ENCODE measurements around the gene ZNF217. TPM values are rescaled to one million over a fixed set of nuclear protein-coding genes. Genes with fewer than 3 reads are reported as not detected.

Gene ZNF217
- total and polyA plus RNA-seq, 2 donors (not counting 1 experiment from before 2014, with no cell fraction given), result 15.5 to 92.6 TPM

- POLR2A ChIA-PET, result no interaction called here
- no peaks in the 10 kb centered on the region for H3K4me1 ChIP-seq (ENCODE audit: control insufficient read depth in 2 of 2, insufficient read depth in 2 of 2, low read length in 2 of 2)
- no peaks in the 10 kb centered on the region for H3K79me2 ChIP-seq (ENCODE audit: control insufficient read depth, insufficient read depth, low read length)
- ATAC-seq (ENCODE audit: low read depth) (no peak), DNase-seq (no peak)
- H3K4me1 Mint-ChIP-seq, result no peaks in the 10 kb centered on the region
- H3K4me2 ChIP-seq (replicated peaks; ENCODE audit: low read depth, low read length, poor library complexity, severe bottlenecking), result no peak overlapping the region
- no peaks in the 10 kb centered on the region for H3K9me3 Mint-ChIP-seq (ENCODE audit: insufficient read depth)
- H3K4me3 Mint-ChIP-seq, result no peak overlapping the region
- no peaks in the 10 kb centered on the region for H3K36me3 ChIP-seq (replicated peaks in 1 of 2; ENCODE audit: control extremely low read depth in 1 of 2, control insufficient read depth in 1 of 2, extremely low read depth in 1 of 2, insufficient read depth in 2 of 2, low read length in 1 of 2)
- H3K4me3 ChIP-seq (ENCODE audit: control extremely low read depth in 1 of 5, extremely low read depth in 1 of 5, insufficient read depth in 1 of 5, low read depth in 2 of 5, low read length in 4 of 5), result no peak overlapping the region
- intact Hi-C loops (cut with micrococcal nuclease), result no loop called here
- no peak overlapping the region for H3K27ac Mint-ChIP-seq
- no peak overlapping the region for H3K27ac ChIP-seq (ENCODE audit: low read length in 2 of 2)
- CTCF ChIA-PET, result no interaction called here
- H3K27me3 Mint-ChIP-seq, result no peaks in the 10 kb centered on the region
- no peak for TF ChIP-seq EZH2 (IDR thresholded peaks at IDR 0.05; ENCODE audit: borderline replicate concordance, insufficient read depth, low read depth, low read length, poor library complexity, severe bottlenecking)
- no peak for TF ChIP-seq CTCF (IDR thresholded peaks at IDR 0.05)
- no peaks in the 10 kb centered on the region for H3K27me3 ChIP-seq (replicated peaks in 1 of 4; ENCODE audit: control extremely low read depth in 1 of 4, control insufficient read depth in 3 of 4, insufficient read depth in 4 of 4, low read length in 3 of 4)
- H3K9me3 ChIP-seq (ENCODE audit: control extremely low read depth in 1 of 3, control insufficient read depth in 2 of 3, insufficient read depth in 1 of 3, low read length in 2 of 3), result no peaks in the 10 kb centered on the region
- H2AFZ ChIP-seq (ENCODE audit: insufficient read depth, low read depth, low read length, poor library complexity, severe bottlenecking), result no peak overlapping the region
- H3K9ac ChIP-seq (ENCODE audit: low read length), result no peak overlapping the region
- no peaks in the 10 kb centered on the region for H4K20me1 ChIP-seq (ENCODE audit: control insufficient read depth, insufficient read depth, low read length, poor library complexity, severe bottlenecking)
- 96% methylated on average over 8 of the region's 13 CpGs for WGBS (ENCODE audit: insufficient coverage)
Observed at GRCh38 chr20:53517146-53517545, 76.5 kb downstream of the ZNF217 start.

Small RNA genes lying within 50 kb of the gene (small RNA-seq; reads per million reads assigned to genes)
- gene RF00019 (ENCODE audit: insufficient read length, low read depth, low replicate concordance), result not detected

Data from B cell (primary cell).